Spleen (tissue), 7 donors: Measurements from ENCODE around the gene TSKU.

Source experiments
- CTCF ChIP-seq, 11 experiments: fragments of 200-600 bp in 7 of 11; fragments of 450-650 bp in 4 of 11; sonication (generic) in 4 of 11; IDR thresholded peaks in 8 of 11; conservative IDR thresholded peaks in 3 of 11; 1 replicate in 7 of 11; 2 replicates in 4 of 11; pipeline versions ENCODE4 v1.4.0 to v1.8.0; 2016 to 2021; ENCODE audit warnings: antibody characterized with exemption in 11 of 11, inconsistent platforms in 4 of 11, mild to moderate bottlenecking in 1 of 11
- POLR2A ChIP-seq, 3 donors: fragments of 450-650 bp; IDR thresholded peaks; one replicate each; pipeline ENCODE4 v1.5.1; 2017; ENCODE audit warnings: antibody characterized with exemption in 3 of 3, mild to moderate bottlenecking in 1 of 3
- POLR2AphosphoS5 ChIP-seq, 3 donors: sonication (generic); formaldehyde crosslinking; IDR thresholded peaks; one replicate each; pipeline ENCODE4 v1.5.1; 2017; ENCODE audit warnings: antibody characterized with exemption in 3 of 3
- donor health status: DM: no; HTN: no; CAD: no; lungs with moderate emphysema.
- donor health status: DM: no; HTN: no; CAD: no.
- donor health status: DM: no; HTN: no; CAD: no.

GRCh38 chr11:76795936-76796441 lies 12.8 kb downstream of the TSKU start:
- TF ChIP-seq CTCF (IDR thresholded peaks at IDR 0.05 in 8 of 11, conservative IDR thresholded peaks at IDR 0.05 in 3 of 11) (no peak), POLR2A (IDR thresholded peaks at IDR 0.05) (no peak), POLR2AphosphoS5 (IDR thresholded peaks at IDR 0.05) (no peak)
